Posterior cingulate gyrus (tissue), 11 donors: ENCODE data around the gene DPYD.

Source experiments
- DNase-seq, 10 donors: peaks; one replicate each; pipeline versions ENCODE4 v3.0.0 to v3.0.0-alpha.2; 2020 to 2021; ENCODE audit warnings: mixed read lengths in 3 of 10
- intact Hi-C: fragments of 100-400 bp; cut with DNase I; formaldehyde crosslinking; loops from one replicate; pipeline ENCODE4 v1.15.1; 2023

Gene DPYD

DNA sequence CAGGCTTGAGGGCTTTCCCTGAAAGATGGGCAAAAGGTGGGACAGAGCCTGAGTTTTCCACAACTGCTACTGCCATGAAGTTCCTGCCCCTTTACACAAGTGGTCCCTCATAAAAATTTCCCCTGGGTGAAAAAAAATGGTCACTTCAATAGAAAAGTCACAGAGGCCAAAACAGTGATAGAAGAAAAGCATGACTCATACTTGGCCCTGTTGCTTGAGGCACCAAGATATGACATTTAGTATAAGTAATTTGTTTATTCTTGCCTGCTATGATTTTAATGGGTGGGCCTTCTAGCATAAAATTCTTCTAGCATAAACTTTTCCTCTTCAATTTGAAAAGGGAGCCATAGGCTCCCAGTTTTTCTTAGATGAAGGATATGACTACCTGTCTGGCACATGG is 280.2 kb downstream of the DPYD start:
- intact Hi-C loops, result no loop called here

DNA sequence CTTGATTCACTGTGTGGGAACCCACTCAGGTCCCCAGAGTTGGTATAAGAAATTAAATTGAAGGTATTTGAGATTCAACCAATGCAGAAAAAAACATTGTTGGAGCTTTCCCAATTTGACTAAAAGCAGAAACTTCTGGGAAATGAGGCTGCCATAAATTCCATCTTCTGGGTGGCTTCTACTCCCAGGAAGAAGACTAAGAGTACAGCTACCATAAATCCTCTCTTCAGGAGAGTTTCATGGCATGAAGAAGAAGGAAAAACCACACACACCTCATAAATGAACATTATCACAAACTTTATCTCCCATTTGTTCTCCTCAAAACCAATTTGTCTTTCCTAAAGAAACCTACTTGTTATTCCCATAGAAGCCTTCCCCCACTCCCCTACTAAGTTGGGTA is 283.9 kb downstream of the DPYD start:
- no peak for DNase-seq
- intact Hi-C loops, result no loop called here

More for the DNA sequence above, 280.2 kb downstream of the DPYD start:
- no peak for DNase-seq

DNA sequence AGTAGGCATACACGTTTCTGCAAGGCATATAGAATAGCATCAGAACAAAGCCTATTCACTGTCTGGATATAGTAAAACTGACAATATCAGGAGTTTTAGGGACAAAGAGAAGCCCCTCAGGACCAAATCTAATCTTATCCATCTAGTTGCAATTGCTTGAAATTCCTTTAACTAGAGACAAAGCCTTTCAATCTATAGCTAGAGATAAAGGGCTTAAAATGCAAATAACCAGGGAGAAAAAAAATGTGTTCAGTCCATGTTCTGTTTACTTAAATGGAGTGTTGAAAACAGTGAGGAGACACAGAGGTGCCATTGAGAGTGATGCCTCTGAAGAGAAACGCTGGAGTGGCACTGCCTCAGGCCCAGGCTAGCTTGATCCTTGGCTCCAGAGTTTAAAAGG is 286.1 kb downstream of the DPYD start:
- intact Hi-C loops, result no loop called here
- DNase-seq, result no peak

DNA sequence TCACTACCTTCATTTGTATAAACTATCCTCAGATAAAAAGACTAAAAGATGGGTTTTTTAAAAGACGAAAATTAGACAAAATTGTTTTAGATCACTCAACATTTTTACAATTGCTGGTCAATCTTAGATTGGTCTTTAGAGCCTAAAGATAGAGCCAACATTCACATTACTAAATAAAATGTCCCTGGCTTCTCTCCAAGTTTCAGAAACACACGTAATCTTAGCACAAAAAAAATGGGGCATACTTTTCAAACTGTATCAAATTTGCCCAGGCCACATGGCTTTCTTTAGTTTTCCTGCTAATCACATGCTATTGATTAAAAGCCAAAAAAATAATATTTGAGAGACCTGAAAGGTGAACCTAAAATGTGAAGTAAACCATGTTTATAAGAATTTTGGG is 288.1 kb downstream of the DPYD start:
- intact Hi-C loops, result no loop called here
- no peak for DNase-seq

DNA sequence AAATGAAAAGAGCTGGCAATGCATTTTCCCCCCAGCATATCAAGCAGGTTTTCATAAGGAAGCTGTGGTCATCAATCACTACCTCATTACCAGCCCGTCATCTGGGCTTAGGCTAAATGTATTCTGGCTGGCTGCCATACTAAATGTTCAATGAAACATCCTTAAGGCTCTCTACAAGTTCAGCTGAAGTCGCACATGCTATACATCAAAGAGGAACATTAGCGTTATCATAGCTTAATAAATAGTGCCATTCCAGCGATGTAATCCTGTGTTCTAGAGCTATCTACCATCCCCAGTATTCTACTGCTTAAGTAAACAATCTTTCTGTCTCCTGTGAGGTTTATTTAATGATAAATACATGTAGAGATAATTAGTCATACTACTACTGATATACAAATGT is 288.8 kb downstream of the DPYD start:
- DNase-seq, result no peak
- intact Hi-C loops, result no loop called here

DNA sequence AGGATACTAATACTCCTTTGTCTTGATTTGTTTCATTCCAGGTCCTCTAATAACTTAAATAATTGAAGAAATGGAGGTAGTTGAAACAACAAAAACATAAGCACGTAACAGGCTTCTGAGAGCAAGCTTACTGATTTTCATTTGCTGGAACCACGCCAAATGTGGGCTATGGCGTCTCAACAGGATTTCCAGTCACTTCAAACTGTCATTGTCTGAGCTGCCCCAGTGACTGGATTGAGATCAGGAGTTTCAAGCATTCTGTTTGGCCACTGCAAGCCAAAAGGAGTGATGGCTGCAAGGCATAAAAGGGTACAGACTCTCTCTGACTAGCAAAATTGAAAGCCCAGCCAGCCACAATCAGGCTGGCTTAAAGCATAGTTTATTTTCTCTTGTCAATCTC is 289.9 kb downstream of the DPYD start:
- intact Hi-C loops, result no loop called here
- peak in 2 of 10 donors; percentile 17 to 31 for DNase-seq

DNA sequence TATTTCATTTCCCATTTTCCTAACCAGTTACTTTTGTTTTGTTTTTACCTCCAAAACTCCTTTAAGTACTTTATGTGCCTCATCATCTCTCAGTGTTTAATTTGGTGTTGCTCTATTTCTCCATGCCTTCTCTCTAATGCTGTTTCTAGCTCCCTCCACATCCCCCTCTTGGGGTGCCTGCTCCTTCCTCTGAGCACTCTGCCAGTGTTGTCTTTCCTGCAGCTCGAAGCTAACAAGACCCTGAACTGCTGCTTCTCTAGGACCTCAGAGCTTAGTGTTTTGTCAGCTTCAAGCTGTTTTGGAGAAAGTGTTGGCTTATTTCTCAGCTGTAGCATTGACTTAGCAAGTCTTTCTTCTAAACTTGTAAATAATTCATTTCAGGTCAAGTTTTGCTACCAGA is 290.6 kb downstream of the DPYD start:
- intact Hi-C loops, result no loop called here
- no peak for DNase-seq

DNA sequence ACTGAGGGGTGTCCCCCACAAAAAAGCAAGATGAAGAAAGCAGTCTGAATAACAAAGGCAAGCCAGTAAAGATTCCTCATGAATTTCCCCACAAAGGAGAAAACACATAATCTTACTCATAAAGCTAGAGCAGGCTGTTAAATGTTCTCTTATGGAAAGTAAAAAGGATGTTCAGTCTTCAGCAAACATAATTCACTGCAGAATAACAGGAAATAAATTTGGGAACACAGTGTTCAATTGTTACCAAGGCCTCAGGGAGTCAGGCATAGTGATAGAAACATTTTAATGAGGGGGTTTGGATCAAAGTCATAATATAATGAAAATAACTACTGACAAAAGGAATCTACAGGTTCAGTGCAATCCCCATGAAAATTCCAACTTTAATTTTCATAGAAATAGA is 297.6 kb downstream of the DPYD start:
- no peak for DNase-seq
- intact Hi-C loops, result no loop called here

DNA sequence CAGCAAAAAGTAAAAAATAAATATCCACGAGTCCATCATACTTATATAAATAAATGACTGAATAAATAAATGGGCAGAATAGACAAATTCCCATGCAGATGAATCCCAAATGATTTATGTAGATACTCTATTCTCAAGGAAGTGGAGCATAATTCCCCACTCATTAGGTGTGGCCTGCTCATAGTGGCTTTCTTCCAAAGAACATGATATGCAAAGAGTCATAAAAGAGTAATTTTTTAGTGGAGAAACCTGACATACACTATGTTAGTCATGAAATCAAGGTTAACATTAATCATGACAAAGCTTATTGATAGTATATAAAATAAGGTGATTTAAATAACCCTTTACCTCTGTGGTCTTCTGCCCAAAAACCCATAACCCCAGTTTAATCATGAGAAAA is 298.9 kb downstream of the DPYD start:
- no peak for DNase-seq
- intact Hi-C loops, result no loop called here

DNA sequence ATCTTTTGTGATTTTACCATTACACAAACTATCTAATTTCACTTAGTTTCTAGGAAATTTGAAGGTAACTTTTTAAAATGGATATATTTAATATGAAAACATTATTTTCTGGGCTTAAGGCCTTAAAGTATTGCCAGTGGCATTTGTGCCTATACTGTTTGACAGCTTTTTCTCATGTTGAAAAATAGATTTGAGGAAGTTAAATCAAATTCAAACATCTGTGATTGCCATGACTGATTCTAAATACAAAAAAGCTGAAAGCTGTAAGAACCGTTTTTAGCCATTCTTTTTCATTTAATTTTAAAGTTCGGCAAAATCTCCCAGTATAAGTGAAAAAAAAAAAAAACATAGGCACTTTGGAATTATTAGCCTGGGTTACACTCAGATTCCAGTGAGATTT is 301.1 kb downstream of the DPYD start:
- intact Hi-C loops, result no loop called here
- no peak for DNase-seq

DNA sequence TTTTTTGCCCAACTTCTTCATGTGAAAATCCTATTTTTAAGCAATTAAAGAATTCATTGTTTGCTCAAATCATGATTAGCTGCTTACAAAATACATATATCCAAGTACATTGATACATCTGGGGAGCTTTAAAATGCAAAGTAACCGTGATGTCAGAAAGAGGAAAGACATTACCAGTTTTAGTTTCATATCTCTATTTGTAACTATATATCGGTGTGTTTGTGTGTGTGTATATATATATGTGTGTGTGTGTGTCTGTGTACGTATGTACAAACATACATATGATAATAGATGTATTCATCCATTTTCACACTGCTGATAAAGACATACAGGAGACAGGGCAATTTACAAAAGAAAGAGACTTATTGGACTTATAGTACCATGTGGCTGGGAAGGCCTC is 310.1 kb downstream of the DPYD start:
- intact Hi-C loops, result no loop called here
- DNase-seq, result no peak

DNA sequence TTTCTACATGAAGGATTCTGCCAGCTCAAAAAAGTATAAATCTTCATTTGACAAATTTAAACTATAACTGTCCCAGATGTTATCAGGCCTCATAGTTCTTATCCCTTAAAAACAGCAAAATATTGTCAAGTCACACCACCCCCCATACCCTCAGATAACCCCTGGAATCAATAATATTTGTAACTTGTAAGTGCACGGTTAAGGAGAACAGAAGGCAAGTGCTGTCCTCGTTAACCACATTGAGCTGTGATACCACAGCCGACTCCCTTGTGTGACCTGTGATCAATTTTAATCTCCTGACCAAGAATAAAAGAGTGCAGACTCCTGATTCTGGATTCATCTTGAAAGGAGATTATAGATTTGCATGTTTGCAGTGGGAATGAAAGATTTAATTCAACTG is 310.7 kb downstream of the DPYD start:
- intact Hi-C loops, result no loop called here
- DNase-seq, result no peak

DNA sequence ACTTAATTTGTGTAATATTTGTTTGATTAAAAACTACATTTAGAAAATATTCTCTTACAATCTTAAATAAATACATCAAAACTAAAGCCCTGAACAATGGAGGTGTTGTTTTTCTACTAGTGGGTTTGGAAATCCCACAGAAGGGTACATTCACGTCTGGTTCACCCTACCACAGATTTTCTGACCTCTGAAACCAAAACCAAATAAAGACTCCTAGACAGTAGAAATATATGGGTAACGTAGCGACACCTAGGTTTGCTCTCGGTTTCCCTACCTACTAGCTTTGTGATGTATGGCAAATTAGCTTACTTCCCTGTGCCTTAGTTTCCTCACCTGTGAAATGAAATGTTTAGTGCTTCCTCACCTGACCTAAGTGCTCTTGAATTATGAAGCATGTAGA is 312.6 kb downstream of the DPYD start:
- DNase-seq, result no peak
- intact Hi-C loops, result no loop called here

DNA sequence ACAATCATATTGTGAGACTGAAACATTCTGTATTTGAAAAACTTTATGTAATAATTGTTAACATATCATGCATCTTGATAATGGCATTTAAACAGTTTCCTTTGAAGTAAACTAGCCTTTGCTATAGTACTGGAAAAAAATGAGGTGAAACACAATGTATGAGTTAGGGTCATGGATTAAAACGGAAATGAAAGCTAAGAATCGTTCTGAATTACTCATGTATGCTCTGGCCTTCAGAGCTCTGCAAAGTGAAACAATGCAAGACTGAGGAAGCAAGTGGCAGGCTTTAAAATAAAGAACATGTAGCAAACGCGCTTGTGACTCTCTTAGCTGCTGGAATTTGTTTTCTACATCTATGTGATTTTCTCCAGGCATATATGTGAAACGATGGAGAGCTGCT is 317.1 kb downstream of the DPYD start:
- intact Hi-C loops, result no loop called here
- no peak for DNase-seq

DNA sequence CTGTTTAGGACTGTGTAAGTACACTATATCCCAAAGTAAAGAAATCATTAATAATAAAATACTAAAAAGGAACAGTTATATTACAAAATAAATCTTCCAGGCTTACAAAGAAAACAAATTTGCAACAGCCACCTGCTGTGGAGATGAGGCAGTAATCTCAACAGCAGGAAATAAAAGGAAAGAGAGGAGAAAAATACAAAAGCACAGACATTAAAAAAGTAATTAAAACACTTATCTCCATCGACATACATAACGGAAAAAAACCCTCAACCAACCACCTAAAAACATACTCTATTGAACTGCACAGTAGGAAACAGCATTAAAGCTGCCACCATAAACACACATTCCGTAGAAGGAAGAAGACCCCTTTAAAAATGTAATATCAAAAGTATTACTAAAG is 317.6 kb downstream of the DPYD start:
- intact Hi-C loops, result no loop called here
- DNase-seq, result no peak

DNA sequence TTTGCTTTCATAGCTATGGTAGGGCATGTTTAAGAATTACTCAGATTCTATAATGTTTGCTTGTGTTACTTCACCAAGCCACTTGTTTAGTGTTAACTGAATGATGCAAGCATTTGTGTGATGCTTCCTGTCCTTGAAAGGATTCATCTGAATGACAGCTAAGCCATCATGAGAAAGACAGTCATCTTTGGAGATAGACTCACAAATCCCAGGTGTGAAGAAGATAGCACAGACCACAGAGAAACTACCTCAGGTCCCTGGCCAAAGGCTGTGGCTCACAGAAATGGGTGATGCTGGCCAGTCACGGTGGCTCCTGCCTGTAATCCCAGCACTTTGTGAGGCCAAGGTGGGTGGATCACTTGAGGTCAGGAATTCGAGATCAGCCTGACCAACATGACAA is 321.4 kb downstream of the DPYD start:
- intact Hi-C loops, result no loop called here

DNA sequence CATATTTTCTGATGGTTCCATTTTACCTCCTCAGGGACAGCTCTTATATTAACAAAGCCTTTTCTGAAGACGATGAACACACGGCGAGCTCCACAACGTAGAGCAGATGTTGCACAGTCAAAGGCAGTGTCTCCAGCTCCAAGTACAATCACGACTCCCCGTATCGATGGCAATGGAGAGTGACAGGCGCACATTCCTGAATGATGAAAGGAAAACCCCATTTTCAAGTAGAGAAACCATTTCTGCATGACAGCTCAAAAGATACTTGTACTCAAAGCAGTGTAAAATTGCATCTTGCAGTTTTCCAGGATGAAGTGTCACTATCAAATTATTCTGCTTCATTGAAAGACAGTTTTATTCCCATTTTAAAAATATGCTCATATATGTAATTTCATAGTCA is 327.6 kb downstream of the DPYD start:
- no peak for DNase-seq
- intact Hi-C loops, result no loop called here

More for the DNA sequence above, 321.4 kb downstream of the DPYD start:
- DNase-seq, result no peak

DNA sequence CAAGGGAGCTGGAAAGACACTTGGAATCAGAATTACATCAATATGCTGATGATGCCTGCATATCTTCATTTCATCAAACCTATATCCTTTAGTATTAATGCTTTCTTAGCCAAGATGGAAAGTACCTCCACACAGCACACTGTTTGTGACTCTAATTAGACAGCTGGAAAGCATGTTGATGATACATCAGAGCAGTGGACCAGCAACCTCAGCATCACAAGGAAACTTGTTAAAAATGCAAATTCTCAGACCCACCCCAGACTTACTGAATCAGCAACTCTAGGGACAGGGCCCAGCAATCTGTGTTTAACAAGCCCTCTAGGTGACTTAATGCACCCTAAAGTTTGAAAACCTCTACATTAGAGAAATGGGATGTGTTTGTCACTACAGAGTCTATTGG is 332.1 kb downstream of the DPYD start:
- DNase-seq, result no peak
- intact Hi-C loops, result no loop called here

DNA sequence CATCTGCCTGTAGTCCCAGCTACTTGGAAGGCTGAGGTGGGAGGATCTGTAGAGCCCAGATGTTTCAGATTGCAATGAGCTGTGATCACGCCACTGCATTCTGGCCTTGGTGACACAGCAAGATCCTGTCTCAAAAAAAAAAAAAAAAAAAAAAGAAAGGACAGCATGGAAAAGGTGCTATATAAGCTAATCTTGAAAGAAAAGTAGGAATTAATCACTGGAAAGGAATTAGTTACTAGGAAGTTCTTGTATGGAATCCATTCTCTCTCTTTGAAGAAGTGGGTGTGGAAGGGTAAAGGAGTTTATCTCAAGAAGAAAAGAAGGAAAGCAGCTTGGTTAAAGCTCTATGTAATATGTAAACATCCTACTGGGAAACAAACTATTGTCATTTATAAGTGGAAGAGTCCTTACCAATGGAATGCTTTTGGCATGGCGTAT is 339.2 kb downstream of the DPYD start:
- no peak for DNase-seq
- intact Hi-C loops, result no loop called here

DNA sequence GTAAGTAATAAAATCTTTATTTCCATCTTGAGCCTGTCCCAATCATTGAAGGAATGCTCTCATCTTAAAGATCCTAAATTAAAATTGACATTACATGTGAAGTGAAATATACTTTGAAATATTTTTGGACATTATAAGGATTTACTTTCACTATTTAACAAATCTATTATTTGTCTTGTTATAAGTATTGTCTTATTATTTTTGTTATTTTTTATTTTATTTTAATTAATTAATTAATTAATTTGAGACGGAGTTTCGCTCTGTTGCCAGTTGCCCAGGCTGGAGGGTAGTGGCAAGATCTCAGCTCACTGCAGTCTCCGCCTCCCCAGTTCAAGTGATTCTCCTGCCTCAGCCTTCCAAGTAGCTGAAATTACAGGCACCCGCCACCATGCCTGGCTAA is 343.2 kb downstream of the DPYD start:
- intact Hi-C loops, result no loop called here

DNA sequence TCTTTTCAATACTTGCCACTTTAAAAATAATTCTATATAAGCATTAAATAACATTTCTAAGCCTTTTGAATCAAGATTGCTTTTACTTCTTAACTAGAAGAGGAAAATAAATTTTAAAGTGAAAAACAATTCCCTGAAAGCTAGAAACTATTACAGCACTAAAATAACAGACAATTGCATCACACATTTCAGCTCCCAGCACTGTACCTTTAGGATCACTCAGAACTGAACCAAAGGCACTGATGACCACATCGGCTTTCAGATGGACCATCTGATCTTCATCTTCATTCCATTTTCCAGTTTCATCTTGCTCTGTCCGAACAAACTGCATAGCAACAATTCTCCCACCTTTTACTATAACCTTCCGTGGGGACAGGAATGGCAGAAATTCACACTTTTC is 347.3 kb downstream of the DPYD start:
- DNase-seq, result no peak
- intact Hi-C loops, result no loop called here

More for the DNA sequence above, 343.2 kb downstream of the DPYD start:
- DNase-seq, result no peak

DNA sequence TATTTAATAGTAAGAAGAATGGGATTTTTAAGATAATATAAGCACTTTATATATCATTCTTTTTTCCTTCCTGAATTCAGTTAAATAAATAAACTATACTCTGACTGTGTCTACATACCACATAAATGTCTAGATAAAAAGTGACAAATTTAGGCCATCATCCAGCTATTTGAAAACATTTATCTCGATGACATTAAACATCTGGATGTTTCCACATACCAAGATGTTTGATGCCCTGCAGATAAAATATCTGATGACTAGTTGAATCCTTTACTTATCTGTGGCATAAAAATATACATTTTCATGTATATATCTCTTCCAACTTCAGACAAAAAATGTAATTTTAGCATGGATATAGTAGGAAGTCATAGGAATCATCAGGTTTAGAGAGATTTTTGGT is 348.3 kb downstream of the DPYD start:
- intact Hi-C loops, result no loop called here
- no peak for DNase-seq

DNA sequence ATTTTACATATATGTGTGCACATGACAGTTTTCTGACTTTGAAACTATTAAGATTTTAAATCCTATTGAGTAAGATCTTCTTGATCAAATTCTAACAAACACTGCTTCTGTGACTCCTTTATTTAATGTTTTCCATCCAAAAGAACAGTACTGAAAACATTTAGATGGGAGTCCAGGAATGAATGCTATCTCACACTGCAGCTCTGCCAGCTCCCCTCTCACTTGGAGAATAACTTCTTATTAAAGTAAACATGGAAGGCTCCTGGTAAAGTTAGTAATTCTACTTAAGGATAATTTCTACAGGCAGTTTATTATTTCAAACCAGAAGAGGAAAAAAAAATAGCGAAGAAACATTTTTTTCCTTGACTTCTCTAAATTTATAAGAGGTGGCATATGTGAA is 349.1 kb downstream of the DPYD start:
- intact Hi-C loops, result no loop called here
- DNase-seq, result no peak

DNA sequence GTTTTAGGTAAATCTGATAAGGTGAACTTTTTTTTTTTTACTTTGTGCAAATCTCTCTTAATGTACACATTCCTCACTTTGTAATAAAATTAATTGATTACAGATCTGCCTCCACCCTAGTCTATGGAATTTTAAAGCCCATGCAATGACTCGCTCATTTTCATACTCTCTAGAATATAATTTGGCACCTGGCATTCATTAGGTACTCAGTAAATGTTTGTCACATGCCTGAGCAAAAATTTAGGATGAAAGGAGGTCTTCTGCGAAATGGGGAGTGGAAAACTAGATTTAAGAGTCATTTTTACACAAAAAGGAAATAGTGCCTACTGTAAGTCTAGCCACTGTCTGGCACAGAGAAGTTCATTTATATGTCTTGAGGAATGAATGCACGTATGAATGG is 350.1 kb downstream of the DPYD start:
- intact Hi-C loops, result no loop called here
- no peak for DNase-seq
